Upper lobe of right lung (tissue), 1 donor: ENCODE data around the gene CDIPT. TPM values are rescaled to one million over a fixed set of nuclear protein-coding genes. Genes with fewer than 3 reads are reported as not detected.

ENCODE experiments used
- ATAC-seq: fragments of 200-7000 bp; cut with Tn5 transposase; one replicate; pipeline ENCODE4 v1.9.1; 2020; ENCODE audit warnings: mild to moderate bottlenecking, moderate library complexity
- DNase-seq: peaks from one replicate; pipeline ENCODE4 v3.0.0-alpha.2; 2020
- H3K27ac ChIP-seq: fragments of 200-600 bp; one replicate; pipeline ENCODE4 v1.8.0; 2022
- H3K27me3 ChIP-seq: fragments of 200-600 bp; one replicate; pipeline ENCODE4 v1.8.0; 2022; ENCODE audit warnings: mild to moderate bottlenecking
- H3K36me3 ChIP-seq: fragments of 200-600 bp; one replicate; pipeline ENCODE4 v1.8.0; 2022
- H3K4me1 ChIP-seq: fragments of 200-600 bp; one replicate; pipeline ENCODE4 v1.8.0; 2022
- H3K4me3 ChIP-seq: fragments of 200-600 bp; one replicate; pipeline ENCODE4 v1.8.0; 2022; ENCODE audit warnings: mild to moderate bottlenecking
- H3K9me3 ChIP-seq: fragments of 200-600 bp; one replicate; pipeline ENCODE4 v1.8.0; 2022
- CTCF ChIP-seq: fragments of 200-600 bp; IDR thresholded peaks from one replicate; pipeline ENCODE4 v1.8.0; 2022; ENCODE audit warnings: antibody characterized with exemption
- intact Hi-C: fragments of 100-400 bp; cut with DNase I; formaldehyde crosslinking; loops from one replicate; pipeline ENCODE4 v1.11.0; 2022
- total RNA-seq: library from RNA; stranded (reverse); fragmentation: NEBNext Ultra II Directional; extraction: Animal tissue kit (Norgen Biotek cat#: 25700); gene quantifications from one replicate; pipeline ENCODE4 v1.2.1, GENCODE V29; 2021
- donor health status: DM: no; HTN: yes; CAD: no; lungs with severe emphysema.

CDIPT gene
- total RNA-seq, 1 donor from 2014 or later: 83.2 TPM

GRCh38 chr16:29908719-29909220 lies 45.7 kb upstream of the CDIPT start:
- no peak for TF ChIP-seq CTCF
- H3K4me3 ChIP-seq: no peak overlapping the region
- no peak for ATAC-seq
- H3K4me1 ChIP-seq: no peaks in the 10 kb centered on the region
- no peaks in the 10 kb centered on the region for H3K27me3 ChIP-seq
- H3K36me3 ChIP-seq: no peaks in the 10 kb centered on the region
- DNase-seq: no peak
- H3K9me3 ChIP-seq: no peaks in the 10 kb centered on the region
- no peak overlapping the region for H3K27ac ChIP-seq
- intact Hi-C loops: no loop called here

GRCh38 chr16:29907973-29908372 lies 44.9 kb upstream of the CDIPT start:
- no peaks in the 10 kb centered on the region for H3K9me3 ChIP-seq
- DNase-seq: no peak
- H3K4me1 ChIP-seq: no peaks in the 10 kb centered on the region
- no peak overlapping the region for H3K4me3 ChIP-seq
- no peaks in the 10 kb centered on the region for H3K36me3 ChIP-seq
- TF ChIP-seq CTCF: no peak
- ATAC-seq: no peak
- H3K27ac ChIP-seq: no peak overlapping the region
- intact Hi-C loops: no loop called here
- H3K27me3 ChIP-seq: no peaks in the 10 kb centered on the region

GRCh38 chr16:29906520-29907244 lies 43.7 kb upstream of the CDIPT start:
- no peaks in the 10 kb centered on the region for H3K4me1 ChIP-seq
- no peaks in the 10 kb centered on the region for H3K9me3 ChIP-seq
- no peak for TF ChIP-seq CTCF
- H3K36me3 ChIP-seq: no peaks in the 10 kb centered on the region
- DNase-seq (no peak), ATAC-seq (no peak)
- intact Hi-C loops: no loop called here
- no peak overlapping the region for H3K27ac ChIP-seq
- H3K4me3 ChIP-seq: no peak overlapping the region
- no peaks in the 10 kb centered on the region for H3K27me3 ChIP-seq

- no peak for ATAC-seq
- DNase-seq: no peak
- no peaks in the 10 kb centered on the region for H3K9me3 ChIP-seq
- intact Hi-C loops: no loop called here
- no peak overlapping the region for H3K4me3 ChIP-seq
- no peak overlapping the region for H3K27ac ChIP-seq
- no peak for TF ChIP-seq CTCF
- H3K27me3 ChIP-seq: no peaks in the 10 kb centered on the region
- no peaks in the 10 kb centered on the region for H3K36me3 ChIP-seq
- no peaks in the 10 kb centered on the region for H3K4me1 ChIP-seq
Observed at GRCh38 chr16:29905668-29906067, 42.6 kb upstream of the CDIPT start.

GRCh38 chr16:29904947-29905346 lies 41.9 kb upstream of the CDIPT start:
- DNase-seq (no peak), ATAC-seq (no peak)
- H3K9me3 ChIP-seq: no peaks in the 10 kb centered on the region
- H3K27ac ChIP-seq: no peak overlapping the region
- no peaks in the 10 kb centered on the region for H3K4me1 ChIP-seq
- intact Hi-C loops: no loop called here
- no peaks in the 10 kb centered on the region for H3K27me3 ChIP-seq
- H3K4me3 ChIP-seq: no peak overlapping the region
- TF ChIP-seq CTCF: no peak
- H3K36me3 ChIP-seq: no peaks in the 10 kb centered on the region
